GM08714 (cell line): Measurements from ENCODE around the gene GJB2.

Source experiments
- H3K4me3 ChIP-seq: fragments of 200-500 bp; sonication (Bioruptor generic); 2 replicates; pipeline ENCODE4 v1.5.1; 2014; ENCODE audit warnings: mild to moderate bottlenecking, low read length, inconsistent platforms
- ZNF274 ChIP-seq: IDR thresholded peaks from 2 replicates; pipeline ENCODE4 v1.6.1; 2012; ENCODE audit warnings: mild to moderate bottlenecking, low read depth, low read length

The GJB2 gene

GRCh38 chr13:20192836-20193161, at the start of gene GJB2:
Gene GJB2 (minus strand): TSS chr13:20192938. CDS start chr13:20189581, 3,357 bp downstream.
- TF ChIP-seq ZNF274: no peak
- peak within 1 kb of the TSS; percentile 51 for H3K4me3 ChIP-seq

DNA sequence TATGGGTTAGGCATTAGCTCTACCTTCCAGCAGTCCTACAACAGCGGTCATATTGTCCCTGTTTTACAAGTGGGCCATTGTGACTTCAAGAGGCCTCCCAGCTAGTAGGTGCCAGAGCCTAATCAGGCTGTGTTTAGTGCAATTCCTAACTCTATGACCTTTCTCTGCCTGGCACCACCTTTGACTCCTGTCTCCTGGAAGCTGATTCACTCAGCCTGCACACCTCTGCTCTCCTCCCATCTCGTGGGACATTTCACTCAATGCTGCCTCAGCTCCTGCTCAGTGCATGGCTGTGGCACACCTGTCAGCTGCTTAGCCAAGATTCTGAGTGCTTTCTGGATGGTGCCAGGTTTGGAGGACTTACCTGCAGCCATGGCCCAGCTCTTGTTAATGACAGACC, 48.9 kb upstream of the GJB2 start:
- no peak overlapping the region for H3K4me3 ChIP-seq
- TF ChIP-seq ZNF274: no peak

DNA sequence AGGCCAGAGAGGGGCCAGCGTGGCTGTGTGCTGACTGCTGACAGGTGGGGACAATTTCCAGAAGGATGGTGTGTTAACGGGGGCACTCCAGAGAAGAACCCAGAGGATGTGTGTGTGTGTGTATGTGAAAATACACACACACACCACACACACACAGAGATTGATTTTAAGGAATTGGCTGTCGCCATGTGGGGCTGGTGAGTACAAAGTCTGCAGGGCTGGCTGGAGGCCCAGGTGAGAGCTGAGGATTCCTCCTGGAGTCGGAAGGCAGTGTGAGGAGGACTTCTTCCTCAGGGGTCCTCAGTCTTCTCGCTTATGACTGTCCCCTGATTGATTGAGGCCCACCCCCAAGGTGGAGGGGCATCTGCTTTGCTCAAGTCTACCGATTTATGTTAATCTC, 47.0 kb upstream of the GJB2 start:
- TF ChIP-seq ZNF274: no peak
- H3K4me3 ChIP-seq: no peak overlapping the region

GRCh38 chr13:20232556-20233277, 40.0 kb upstream of the GJB2 start:
- TF ChIP-seq ZNF274: no peak
- H3K4me3 ChIP-seq: no peak overlapping the region; the same call in 1 of the 2 replicates

DNA sequence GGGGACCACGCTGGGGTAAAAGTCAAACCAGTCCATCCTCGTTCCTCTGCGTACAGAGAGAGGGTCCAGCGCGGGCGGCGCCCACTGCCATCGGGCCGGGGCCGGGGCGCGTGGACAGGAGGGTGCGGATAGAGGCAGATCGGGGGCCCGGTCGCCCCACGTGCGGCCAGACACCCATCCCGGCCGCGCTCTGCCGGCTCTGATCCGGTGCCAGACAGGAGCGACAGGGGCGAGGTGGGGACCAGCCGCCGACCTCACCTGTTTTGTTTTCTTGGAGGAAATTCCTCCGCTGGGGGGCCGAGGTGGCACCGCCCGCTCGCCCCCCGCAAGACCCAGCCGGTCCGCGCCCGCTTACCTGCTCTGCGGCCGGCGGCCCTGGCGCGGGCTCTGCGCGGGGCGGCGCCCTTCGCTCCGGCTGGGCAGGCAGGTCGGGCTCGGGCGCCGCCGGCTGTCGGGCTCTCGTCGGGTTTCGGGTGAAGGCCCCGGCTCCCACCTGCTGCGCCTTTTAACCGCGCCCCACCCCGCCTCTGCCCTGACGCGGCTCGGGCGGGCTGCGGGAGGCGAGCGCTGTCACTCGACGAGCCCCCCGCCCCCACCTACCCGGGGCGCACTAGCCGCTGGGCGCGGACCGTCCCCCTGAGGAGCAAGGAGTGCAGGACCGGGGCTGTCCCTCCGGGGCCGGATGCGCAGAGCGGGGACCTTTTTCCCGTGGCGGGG, 39.3 kb upstream of the GJB2 start, which contains the start of gene GJB6:
Gene GJB6 (minus strand): TSS at position 481 of the 717 bp plus-strand sequence. CDS start 8,839 bp downstream, outside the sequence.
- H3K4me3 ChIP-seq: peak within 1 kb of the TSS; percentile 9; the same call in 1 of the 2 replicates
- no peak for TF ChIP-seq ZNF274

DNA sequence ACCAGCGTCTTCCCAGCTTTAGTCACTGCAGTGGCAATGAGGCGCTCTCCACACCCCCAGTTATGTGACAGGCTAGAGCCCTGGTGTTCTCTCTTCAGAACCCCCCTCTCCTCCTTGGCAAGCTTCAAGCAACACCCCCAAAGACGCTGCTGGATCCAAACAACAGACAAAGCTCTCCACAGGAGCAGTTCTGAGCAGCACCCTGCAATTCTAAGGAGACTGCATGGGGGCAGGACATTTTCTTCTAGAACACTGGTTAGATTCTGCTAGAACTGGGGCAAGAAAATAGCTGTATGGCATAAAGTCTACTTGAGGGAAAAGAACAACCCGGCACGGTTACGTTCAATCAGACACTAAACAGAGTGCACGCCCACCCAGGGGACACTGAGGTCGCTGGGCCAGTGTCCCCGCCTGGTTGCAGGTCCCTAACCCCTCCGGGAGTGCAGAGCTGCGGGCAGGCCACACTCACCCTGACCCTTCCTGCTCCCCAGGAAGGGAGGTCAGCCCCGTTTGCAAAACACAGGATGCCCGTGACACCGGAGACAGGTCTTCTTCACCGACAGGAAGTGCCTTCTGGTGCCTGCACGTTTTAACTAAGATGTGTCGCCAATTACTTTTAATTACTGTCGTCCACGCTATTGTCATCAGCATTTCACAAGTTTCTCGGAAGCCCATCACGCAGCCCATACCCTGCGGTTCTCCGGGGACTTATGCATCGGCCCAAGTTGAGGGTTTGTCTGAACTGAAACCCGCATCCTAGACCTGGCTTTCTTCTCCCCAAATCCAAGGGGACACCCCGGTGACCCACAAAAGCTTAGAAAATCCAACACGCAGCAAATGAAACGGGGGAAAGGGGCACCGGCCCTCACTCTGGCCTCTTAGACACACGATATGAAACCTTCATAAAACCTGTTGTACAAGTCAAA, 38.4 kb upstream of the GJB2 start:
- peak overlapping the region; percentile 9; the same call in 1 of the 2 replicates for H3K4me3 ChIP-seq
- TF ChIP-seq ZNF274: no peak

DNA sequence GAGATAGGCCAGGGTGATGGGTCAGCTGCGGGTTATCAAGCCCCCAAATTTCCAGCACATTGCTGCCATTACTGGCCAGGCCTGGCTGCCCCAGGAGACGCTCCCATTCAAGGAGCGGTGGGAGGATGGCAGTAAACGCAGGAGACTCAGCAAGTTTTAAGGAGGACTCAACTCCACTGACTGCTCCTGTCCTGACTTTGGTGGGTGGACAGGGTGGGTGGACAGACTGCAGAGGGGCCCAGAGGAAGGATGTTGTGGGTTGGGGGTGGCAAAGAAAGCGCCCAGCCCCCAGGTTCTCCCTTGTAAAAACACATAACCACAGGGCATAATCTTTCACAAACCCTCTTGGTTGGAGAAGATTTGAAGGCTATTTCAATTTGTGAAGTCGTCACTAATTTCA, 35.0 kb upstream of the GJB2 start:
- H3K4me3 ChIP-seq: no peak overlapping the region

GRCh38 chr13:20227288-20227687, 34.5 kb upstream of the GJB2 start:
- H3K4me3 ChIP-seq: no peak overlapping the region
- no peak for TF ChIP-seq ZNF274

More for the DNA sequence above, 35.0 kb upstream of the GJB2 start:
- no peak for TF ChIP-seq ZNF274

- H3K4me3 ChIP-seq: no peak overlapping the region
- no peak for TF ChIP-seq ZNF274
Observed at GRCh38 chr13:20222553-20222952, 29.8 kb upstream of the GJB2 start.

GRCh38 chr13:20221772-20222171, 29.0 kb upstream of the GJB2 start:
- TF ChIP-seq ZNF274: no peak
- no peak overlapping the region for H3K4me3 ChIP-seq

- no peak overlapping the region; the same call in 1 of the 2 replicates for H3K4me3 ChIP-seq
- TF ChIP-seq ZNF274: no peak
Observed at GRCh38 chr13:20219577-20219976, 26.8 kb upstream of the GJB2 start.

GRCh38 chr13:20217168-20217567, 24.4 kb upstream of the GJB2 start:
- H3K4me3 ChIP-seq: no peak overlapping the region
- no peak for TF ChIP-seq ZNF274

DNA sequence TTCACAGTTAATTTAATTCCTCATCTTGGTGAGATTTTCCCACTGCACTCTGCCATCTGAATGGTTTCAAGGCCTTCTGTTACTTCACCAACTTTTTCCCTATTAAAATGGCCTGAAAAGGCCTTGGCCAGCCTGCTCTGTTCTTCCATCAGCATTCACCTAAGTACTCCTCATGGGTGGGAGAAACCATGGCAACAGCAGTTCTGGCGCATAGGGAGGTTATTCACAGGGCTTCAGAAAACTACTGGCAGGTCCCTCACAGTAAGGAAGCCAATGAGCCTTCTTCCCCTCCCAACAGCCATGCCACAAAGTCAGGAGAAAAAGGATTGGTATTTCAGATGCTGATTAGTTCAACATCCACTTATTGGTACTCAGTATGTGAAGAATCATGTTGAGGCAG, 17.2 kb upstream of the GJB2 start:
- TF ChIP-seq ZNF274: no peak

GRCh38 chr13:20206698-20207235, 14.0 kb upstream of the GJB2 start:
- no peak for TF ChIP-seq ZNF274
- H3K4me3 ChIP-seq: no peak overlapping the region

More for the DNA sequence above, 17.2 kb upstream of the GJB2 start:
- H3K4me3 ChIP-seq: no peak overlapping the region
